ENCODE results near the gene TKT.
"Not testable (repeated sequence)": the region's sequence is repeated elsewhere in the genome, so short reads cannot be mapped to it uniquely, and the experiment has no call there.

Gene TKT, protein sequence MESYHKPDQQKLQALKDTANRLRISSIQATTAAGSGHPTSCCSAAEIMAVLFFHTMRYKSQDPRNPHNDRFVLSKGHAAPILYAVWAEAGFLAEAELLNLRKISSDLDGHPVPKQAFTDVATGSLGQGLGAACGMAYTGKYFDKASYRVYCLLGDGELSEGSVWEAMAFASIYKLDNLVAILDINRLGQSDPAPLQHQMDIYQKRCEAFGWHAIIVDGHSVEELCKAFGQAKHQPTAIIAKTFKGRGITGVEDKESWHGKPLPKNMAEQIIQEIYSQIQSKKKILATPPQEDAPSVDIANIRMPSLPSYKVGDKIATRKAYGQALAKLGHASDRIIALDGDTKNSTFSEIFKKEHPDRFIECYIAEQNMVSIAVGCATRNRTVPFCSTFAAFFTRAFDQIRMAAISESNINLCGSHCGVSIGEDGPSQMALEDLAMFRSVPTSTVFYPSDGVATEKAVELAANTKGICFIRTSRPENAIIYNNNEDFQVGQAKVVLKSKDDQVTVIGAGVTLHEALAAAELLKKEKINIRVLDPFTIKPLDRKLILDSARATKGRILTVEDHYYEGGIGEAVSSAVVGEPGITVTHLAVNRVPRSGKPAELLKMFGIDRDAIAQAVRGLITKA

DNA sequence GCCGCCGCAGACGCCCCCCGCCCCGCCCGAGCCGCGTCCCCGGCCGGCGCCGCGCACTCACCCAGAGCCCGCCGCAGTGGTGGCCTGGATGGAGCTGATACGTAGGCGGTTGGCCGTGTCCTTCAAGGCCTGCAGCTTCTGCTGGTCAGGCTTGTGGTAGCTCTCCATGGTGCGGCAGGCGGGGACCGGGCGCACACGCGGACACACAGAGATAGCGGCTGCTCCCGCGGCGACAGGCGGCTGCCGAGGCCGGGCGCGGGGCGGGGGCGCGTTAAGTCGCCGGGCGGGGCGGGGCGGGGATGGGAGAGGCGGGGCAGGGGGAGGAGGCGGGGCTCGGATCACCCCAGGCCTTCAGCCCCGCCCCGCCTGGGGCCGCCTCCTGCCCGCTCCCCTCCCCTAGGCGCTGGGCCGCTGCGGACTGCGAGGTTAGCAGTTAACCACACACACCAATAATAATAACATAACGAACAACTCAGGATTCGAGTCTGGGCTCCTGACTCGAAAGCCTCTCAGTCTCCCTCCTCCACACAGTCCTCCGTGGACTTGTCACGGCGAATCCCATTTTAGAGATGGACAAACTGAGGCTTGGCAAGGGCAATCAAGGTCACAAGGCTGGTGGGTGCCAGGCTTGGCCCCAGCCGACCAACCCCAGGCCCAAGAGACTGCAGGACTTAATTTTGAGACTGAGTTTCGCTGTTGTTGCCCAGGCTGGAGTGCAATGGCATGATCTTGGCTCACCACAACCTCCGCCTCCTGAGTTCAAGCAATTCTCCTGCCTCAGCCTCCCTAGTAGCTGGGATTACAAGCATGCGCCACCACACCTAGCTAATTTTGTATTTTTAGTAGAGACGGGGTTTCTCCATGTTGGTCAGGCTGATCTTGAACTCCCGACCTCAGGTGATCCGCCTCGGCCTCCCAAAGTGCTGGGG lies at the start of gene TKT:
Gene TKT, minus strand, starts transcription at position 248 of the 929 bp plus-strand sequence. Its CDS starts 80 bp downstream, at position 168.
- DNase-seq, result peak; percentile 15

DNA sequence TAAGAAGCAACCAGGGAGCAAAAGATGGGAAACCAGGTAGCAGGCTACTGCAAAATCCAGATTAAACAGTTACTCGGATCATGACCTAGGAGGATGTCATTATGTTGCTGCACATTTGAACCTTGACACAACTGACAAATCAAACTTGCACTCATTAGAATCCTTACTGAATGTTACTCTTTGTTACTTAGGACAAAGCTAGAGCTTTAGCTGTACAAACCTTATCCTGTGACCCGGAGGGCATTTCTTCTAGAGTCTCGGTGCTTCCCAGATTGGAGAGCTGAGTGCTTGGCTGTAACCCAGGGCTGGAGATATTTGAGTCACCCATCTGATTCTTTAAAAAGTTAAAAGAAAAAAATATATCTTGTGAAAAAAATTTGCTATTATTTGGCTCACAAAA lies 48.1 kb upstream of the TKT start:
- no peak for DNase-seq

- DNase-seq, result no peak
Measured at GRCh38 chr3:53303549-53303948, 47.7 kb upstream of the TKT start.

- no peak for DNase-seq
Measured at GRCh38 chr3:53300826-53301225, 45.0 kb upstream of the TKT start.

DNA sequence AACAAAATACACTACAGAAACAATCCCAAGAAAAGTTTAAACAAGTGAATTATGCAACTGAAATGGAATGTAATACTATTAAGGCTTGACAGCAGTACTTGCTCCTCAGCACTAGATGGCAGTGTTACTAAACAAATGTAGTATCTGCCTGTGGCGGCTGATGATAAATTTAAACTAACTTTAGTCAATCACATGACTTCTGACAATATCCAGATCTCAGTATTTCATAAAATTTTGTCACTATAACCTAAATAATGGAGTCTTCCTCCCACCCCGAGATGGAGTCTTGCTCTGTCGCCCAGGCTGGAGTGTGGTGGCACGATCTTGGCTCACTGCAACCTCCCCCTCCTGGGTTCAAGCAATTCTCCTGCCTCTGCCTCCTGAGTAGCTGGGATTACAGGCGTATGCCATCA lies 43.8 kb upstream of the TKT start:
- DNase-seq, result peak; percentile 4

GRCh38 chr3:53295410-53295809 lies 39.6 kb upstream of the TKT start:
- DNase-seq, result no peak

GRCh38 chr3:53293867-53294266 lies 38.0 kb upstream of the TKT start:
- DNase-seq, result no peak

GRCh38 chr3:53288214-53288613 lies 32.4 kb upstream of the TKT start:
- DNase-seq, result no peak

DNA sequence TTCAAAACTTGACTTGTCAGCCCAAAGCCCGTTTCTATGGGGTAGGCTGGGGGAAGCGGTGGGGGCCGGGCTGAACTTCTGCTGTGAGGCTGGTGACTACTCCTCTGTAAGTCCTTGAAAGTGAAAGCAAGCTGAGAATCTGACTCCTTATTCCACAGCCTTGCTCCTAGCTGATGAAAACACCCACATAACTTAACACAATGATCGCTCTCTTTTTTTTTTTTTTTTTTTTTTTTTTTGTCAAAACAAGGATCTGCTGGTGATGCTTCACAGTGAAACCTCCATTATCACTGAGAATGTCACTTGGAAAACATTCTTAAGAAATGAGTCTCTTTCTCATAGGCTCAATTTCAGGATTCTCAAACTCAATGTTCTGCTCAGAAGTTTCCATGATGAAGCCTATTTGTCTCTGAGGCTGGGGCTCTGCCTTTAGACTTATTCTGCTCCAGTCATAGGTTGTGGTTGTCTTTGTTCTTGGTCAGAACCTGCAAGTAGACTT lies 31.4 kb upstream of the TKT start:
- no peak for DNase-seq

DNA sequence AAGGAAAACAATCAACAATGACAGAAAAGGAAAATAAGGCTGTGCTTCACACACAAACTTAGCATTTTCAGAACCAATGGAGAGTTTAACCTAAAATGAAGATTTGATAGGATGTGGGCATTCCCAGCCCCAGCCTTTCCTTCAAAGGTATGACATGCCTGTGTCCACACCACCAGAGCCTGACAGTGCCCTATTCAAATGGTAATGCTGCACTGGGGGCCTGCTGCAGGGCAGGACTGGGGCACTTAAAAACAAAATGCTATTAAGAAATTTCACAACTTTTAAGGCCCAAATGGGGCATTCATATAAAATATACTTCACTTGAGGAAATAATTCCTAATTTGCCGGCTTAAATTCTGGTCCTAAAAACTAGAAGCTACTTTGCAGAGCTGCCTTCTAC lies 30.9 kb upstream of the TKT start:
- DNase-seq, result no peak

GRCh38 chr3:53282581-53282980 lies 26.8 kb upstream of the TKT start:
- no peak for DNase-seq

DNA sequence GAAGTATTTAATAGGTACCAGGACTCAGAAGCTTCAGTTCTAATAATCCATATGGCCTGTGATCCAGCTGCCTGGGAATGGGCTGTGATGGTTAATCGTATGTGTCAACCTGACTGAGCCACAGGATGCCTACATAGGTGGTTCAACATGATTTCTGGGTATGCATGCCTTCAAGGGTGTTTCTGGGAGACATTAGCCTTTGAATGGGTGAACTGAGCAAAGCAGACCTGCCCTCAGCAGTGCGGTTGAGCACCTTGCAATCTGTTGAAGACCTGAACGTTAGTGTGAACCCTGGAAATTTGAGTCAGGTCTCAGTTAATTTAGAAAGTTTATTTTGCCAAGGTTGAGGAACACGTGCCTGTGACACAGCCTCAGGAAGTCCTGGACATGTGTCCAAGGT lies 22.8 kb upstream of the TKT start:
- no peak for DNase-seq

- no peak for DNase-seq
Measured at GRCh38 chr3:53274938-53275605, 19.2 kb upstream of the TKT start.

DNA sequence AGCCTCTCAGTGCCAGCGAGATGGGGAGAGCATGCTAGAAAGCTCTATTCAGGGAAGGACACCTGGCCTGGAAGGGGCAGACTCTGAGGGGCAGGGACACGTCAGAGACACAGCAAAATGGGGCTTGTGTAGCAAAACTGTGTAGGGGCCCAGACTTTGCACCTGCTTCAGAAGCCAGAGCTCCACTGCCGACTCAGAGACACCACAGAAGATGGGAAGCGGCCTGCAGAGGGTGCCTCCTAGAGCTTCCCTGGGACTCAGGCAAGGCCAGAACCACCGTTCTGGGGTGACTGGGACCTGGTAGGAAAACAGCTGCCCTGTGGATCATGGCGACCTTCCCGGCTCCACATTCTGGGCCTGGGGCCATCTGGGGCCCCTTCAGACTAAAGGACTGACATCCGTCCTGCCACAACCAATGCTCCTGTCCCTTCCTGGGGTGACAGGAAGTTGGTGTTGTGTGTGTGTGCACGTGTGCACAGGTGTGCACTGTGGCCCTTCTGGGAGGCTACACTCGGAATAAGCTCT lies 17.4 kb upstream of the TKT start:
- no peak for DNase-seq

DNA sequence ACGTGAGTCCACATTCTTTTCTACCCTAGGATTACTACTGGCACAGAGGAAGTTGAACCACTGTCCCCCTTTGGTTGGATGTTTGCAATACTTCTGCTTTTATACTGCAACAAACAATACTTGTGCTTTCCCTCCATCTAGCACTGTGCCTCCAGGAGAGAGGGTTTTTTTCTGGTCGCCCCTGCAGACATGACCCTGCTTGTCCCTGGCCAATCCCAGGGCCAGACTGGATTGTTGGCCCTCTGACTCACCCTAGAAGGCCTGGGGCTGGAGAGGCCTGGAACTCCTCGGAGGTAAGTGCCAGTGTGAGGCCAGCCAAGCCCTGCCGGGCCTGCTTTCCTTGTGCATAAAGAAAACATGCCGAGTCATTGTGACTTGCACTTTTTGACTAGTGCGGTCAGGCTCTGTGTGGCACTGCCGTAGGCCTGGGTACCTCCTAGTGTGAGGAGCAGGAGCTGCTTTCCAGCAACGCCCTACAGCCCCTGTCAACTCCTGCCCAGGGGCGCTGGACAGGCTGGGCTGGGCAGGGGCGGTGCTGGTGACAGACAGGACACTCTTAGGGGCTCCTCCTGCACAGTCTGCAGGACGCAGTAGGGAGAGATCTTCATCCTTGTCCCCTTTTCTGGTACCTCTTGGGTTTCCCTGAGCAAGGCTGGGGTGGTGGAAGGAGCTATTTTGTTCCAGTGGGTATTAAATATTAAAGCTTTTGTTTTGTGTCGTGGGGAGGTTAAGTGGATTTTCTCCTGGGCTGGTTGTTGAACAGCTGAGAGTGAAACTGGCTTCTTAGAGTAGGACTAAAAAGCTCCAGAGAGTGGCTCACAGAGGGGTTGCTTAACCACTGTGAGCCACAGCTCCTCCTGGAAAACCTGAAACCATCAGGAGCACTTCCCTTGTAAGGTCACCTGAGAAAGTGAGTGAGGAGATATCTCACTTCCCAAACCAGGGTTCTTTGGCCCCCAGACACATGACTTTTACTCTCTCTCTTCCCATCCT lies 14.4 kb upstream of the TKT start:
- no peak for DNase-seq

DNA sequence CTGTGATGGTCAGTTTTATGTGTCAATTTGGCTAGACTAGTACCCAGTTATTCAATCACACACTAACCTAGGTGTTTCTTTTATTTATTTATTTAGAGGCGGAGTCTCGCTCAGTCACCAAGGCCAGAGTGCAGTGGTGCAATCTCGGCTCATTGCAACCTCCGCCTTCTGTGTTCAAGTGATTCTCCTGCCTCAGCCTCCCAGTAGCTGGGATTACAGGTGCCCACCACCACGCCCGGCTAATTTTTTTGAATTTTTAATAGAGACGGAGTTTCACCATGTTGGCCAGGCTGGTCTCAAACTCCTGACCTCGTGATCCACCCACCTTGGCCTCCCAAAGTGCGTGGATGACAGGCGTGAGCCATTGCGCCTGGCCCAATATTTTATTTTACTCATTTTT lies 13.4 kb upstream of the TKT start:
- not testable (repeated sequence) for DNase-seq

DNA sequence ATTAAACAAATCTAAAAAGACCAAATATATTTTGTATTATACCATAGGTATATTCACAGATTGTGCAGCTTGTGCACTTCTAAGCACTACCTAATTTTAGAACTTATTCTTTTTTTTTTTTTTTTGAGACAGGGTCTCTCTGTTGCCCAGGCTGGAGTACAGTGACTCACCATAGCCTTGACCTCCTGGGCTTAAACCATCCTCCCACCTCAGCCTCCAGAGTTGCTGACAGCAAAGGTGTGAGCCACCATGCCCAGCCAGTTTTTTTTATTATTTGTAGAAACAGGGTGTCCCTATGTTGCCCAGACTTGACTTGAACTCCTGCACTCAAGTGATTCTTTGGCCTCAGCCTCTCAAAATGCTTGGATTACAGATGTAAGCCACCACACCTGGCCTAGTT lies 11.9 kb upstream of the TKT start:
- no peak for DNase-seq

DNA sequence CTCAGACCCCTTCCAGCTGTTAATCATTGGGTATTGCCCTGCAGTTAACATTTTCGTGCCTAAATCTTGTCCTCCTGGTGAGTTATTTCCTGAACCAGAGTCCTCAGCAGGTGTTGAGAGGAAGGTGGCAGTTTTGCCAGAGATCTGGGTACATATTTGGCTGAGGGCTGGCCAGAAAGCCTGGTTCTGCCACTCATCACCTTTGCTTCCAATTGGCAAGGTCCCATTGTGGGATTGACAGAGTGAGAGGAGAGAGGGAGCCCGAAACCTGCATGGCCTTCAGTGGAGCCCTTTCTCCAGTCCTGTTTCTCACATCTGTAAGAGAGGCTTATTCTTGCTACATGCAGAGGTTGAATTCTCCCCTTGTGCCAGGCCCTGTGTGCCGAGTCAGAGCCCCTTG lies 8.9 kb upstream of the TKT start:
- no peak for DNase-seq

GRCh38 chr3:53263907-53264306 lies 8.1 kb upstream of the TKT start:
- DNase-seq, result no peak

DNA sequence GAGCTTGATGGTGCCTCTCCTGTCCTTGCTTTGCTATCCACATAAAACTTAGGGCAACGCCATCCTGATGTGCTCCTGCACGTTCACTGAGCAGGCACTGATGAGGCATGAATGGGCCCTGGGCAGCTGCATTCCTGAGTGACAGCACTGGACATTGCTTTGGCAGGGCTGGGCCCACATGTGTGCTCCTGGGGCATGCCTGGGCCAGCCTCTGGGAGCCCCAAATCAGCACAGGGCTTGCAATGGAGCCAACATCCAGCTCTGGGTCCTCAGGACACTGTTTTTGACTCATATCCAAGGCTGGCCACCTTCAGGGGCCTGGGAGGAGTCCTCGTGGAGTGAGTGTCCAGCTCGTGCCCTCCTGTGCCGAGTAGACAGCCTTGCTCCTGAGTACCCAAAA lies 5.9 kb upstream of the TKT start:
- no peak for DNase-seq

- no peak for DNase-seq
Measured at GRCh38 chr3:53260286-53260785, 4.5 kb upstream of the TKT start.

All from NCI-H1694 (cell line).